Subcutaneous adipose tissue (tissue), 4 donors: ENCODE data around the gene C6orf141. TPM values are rescaled to one million over a fixed set of nuclear protein-coding genes. Genes with fewer than 3 reads are reported as not detected.

Source experiments
- total RNA-seq, 4 donors: library from RNA; depleted of rRNA; stranded (reverse); fragments of >200 nt; gene quantifications; one replicate each; pipeline ENCODE4 v1.1.0, GENCODE V29; 2016
- TF ChIP-seq, protein P1 (sequence below): fragments of 450-650 bp; IDR thresholded peaks from one replicate; pipeline ENCODE4 v1.5.1; 2016; ENCODE audit warnings: low read depth, mild to moderate bottlenecking, control low read depth, antibody characterized with exemption, moderate library complexity

The C6orf141 gene
- total RNA-seq, 4 donors from 2014 or later = 1.9 to 14.7 (median 5.7) TPM

DNA sequence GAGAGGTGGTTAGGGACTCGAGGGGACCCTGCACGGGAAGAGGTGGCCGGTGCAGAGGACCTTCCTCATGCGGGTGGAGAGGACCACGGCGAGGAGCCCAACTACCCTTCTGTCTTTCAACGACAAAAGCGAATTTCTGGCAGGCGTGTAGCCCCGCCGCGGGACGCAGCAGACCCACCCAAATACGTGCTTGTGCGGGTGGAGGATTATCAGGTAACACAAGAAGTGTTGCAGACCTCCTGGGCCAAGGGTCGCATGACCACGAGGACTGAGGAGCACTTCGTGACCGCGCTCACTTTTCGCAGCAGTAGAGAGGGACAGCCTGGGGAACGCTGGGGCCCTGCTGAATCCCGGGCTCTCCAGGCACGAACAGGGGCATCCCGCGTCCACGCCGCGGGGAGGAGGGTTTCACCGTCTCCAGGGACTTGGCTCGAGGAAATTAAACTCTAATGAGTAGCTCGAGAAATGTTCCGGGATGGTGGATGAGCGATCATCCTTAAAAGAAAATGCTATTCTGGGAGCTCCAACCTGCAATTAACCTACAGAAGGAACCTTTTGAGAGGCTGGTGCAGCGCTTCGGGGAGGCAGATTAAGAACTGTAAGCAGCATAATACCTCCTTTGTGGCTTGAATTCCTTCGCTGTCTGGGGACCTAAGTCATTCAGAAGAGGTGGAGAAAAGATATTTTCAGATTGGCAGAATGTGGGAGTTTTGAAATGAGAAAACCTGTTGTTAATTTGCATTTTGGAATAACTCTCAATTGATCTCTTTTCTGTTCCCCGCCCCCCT lies 804 bp downstream of the C6orf141 start:
- TF ChIP-seq, protein P1, sequence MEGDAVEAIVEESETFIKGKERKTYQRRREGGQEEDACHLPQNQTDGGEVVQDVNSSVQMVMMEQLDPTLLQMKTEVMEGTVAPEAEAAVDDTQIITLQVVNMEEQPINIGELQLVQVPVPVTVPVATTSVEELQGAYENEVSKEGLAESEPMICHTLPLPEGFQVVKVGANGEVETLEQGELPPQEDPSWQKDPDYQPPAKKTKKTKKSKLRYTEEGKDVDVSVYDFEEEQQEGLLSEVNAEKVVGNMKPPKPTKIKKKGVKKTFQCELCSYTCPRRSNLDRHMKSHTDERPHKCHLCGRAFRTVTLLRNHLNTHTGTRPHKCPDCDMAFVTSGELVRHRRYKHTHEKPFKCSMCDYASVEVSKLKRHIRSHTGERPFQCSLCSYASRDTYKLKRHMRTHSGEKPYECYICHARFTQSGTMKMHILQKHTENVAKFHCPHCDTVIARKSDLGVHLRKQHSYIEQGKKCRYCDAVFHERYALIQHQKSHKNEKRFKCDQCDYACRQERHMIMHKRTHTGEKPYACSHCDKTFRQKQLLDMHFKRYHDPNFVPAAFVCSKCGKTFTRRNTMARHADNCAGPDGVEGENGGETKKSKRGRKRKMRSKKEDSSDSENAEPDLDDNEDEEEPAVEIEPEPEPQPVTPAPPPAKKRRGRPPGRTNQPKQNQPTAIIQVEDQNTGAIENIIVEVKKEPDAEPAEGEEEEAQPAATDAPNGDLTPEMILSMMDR = no peak

DNA sequence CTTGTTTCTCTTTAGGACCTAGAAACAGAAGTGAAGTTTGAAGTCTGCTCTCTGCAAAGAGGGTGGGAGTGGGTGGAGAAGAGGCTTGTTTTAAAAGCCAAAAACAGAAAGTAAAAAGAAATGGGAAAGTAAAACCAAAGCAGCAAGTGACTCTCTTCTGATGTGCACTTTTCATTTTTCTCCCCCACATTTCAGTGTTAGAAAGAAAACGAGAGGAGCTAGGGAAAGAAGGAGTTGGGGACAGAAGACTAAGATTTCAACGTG lies 1.3 kb downstream of the C6orf141 start:
- TF ChIP-seq, protein P1 = no peak

DNA sequence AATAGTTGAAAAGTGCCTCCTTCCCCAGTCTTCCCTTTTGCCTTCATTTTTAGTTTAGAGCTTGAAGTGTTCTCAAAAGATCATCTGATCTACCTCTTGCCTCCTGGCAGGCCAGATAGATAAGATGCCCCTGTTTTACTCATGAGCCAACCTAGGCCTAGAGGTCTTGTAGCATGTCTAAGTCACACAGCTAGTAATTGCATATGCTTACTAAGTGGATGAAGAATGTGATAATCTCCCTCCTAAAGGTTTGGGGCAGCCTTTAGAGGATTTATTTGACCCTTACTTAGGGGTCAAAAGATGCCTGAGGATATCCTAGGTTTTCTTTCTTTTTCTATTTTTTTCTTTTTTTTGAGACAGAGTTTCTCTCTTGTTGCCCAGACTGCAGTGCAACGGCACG lies 2.1 kb downstream of the C6orf141 start:
- TF ChIP-seq, protein P1 = no peak

- TF ChIP-seq, protein P1 = no peak
Measured at GRCh38 chr6:49553384-49553783, 2.9 kb downstream of the C6orf141 start.

- TF ChIP-seq, protein P1 = no peak
Measured at GRCh38 chr6:49555951-49556350, 5.5 kb downstream of the C6orf141 start.

DNA sequence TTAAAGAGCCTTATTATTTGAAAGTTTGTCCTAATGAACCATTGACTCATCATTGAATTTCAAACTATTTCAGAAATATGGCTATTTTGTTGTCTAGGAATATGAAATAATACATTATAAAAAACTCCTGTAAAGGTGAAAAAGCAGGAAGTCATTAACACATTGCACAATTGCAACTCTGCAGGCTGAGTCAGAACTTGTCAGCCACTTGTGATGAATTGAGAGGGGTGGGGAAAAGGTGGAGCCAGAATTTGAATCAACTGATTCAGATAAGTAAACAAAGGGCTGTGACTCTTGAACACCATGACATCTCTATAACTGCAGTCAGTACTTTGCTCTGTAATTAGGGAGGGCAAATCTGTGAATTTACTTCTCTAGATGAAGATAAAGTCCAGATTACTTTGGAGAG lies 6.0 kb downstream of the C6orf141 start:
- TF ChIP-seq, protein P1 = no peak

GRCh38 chr6:49557177-49557576 lies 6.7 kb downstream of the C6orf141 start:
- TF ChIP-seq, protein P1 = no peak
